Islet precursor cell (in vitro differentiated cells): ENCODE data around the gene RXFP4.

Experiments
- DNase-seq: peaks from one replicate; pipeline ENCODE4 v3.0.0-alpha.2; 2018

The RXFP4 gene

GRCh38 chr1:155961937-155962336 lies 20.5 kb downstream of the RXFP4 start:
- peak; percentile 88 for DNase-seq

- no peak for DNase-seq
Measured at GRCh38 chr1:155962599-155963211, 21.3 kb downstream of the RXFP4 start.

- no peak for DNase-seq
Measured at GRCh38 chr1:155964193-155964592, 22.8 kb downstream of the RXFP4 start.

- DNase-seq = no peak
Measured at GRCh38 chr1:155966135-155966534, 24.7 kb downstream of the RXFP4 start.

GRCh38 chr1:155966750-155967149 lies 25.3 kb downstream of the RXFP4 start:
- DNase-seq = no peak

GRCh38 chr1:155967341-155968050 lies 26.1 kb downstream of the RXFP4 start:
- no peak for DNase-seq

GRCh38 chr1:155968051-155968400 lies 26.6 kb downstream of the RXFP4 start:
- DNase-seq = no peak

- peak; percentile 47 for DNase-seq
Measured at GRCh38 chr1:155968670-155969069, 27.2 kb downstream of the RXFP4 start.

GRCh38 chr1:155969377-155969791 lies 27.9 kb downstream of the RXFP4 start:
- no peak for DNase-seq

GRCh38 chr1:155970531-155971167 lies 29.2 kb downstream of the RXFP4 start:
- peak; percentile 65 for DNase-seq

GRCh38 chr1:155971910-155972809 lies 30.7 kb downstream of the RXFP4 start:
- DNase-seq = no peak

GRCh38 chr1:155973723-155974122 lies 32.3 kb downstream of the RXFP4 start:
- no peak for DNase-seq

- no peak for DNase-seq
Measured at GRCh38 chr1:155974208-155975115, 33.0 kb downstream of the RXFP4 start.

- no peak for DNase-seq
Measured at GRCh38 chr1:155975375-155976061, 34.1 kb downstream of the RXFP4 start.

GRCh38 chr1:155976062-155976912 lies 34.8 kb downstream of the RXFP4 start:
- peak; percentile 78 for DNase-seq

GRCh38 chr1:155976913-155977689 lies 35.7 kb downstream of the RXFP4 start:
- no peak for DNase-seq

- peak; percentile 64 for DNase-seq
Measured at GRCh38 chr1:155977690-155978324, 36.4 kb downstream of the RXFP4 start.

GRCh38 chr1:155978325-155978972 lies 37.0 kb downstream of the RXFP4 start, which contains the start of gene ARHGEF2:
TSS of gene ARHGEF2 (minus strand) at chr1:155978547. CDS start at chr1:155978427, 120 bp downstream.
- peak; percentile 86 for DNase-seq
